HT-29 (cell line): Measurements from ENCODE around the gene MAGI2. TPM values are rescaled to one million over a fixed set of nuclear protein-coding genes. Genes with fewer than 3 reads are reported as not detected.
A peak's percentile ranks its signal among the peaks of the same experiment; 100 is the strongest.

Experiments
- DNase-seq: peaks from one replicate; pipeline ENCODE4 v3.0.0-alpha.2; 2015; ENCODE audit warnings: low spot score
- total RNA-seq: library from RNA; depleted of rRNA; stranded (reverse); fragments of >200 nt; shearing (Covaris generic); gene quantifications from 2 replicates; pipeline ENCODE4 v1.2.3, GENCODE V29; 2014; rRNA removed

MAGI2 gene
- 0.08 and 0.23 TPM in 2 replicates for total RNA-seq

GRCh38 chr7:79453558-79454360 is at the start of gene MAGI2:
TSS of gene MAGI2 (minus strand) at chr7:79453667. CDS start at chr7:79453320, 347 bp downstream.
- no peak for DNase-seq

DNA sequence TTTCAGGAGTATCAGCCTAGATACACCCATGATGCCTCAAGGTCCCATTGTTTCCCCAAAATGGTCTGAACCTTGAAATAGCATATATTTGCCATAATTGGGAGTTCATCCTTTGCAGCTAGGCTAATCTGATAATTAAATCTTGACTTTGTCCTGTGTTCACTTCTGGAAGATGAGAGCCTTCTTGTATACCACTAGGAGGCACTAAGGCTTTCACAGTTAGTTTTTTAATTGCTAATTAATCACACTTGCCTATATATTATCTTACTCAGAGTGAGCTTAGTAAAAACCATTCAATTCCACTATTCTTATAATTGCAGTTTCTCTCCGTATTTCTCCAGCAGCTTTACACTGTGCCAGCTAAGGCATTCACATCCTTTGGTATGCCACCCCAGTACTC is 48.7 kb upstream of the MAGI2 start:
- peak; percentile 25 for DNase-seq

GRCh38 chr7:79500759-79501158 is 47.3 kb upstream of the MAGI2 start:
- DNase-seq = no peak

- DNase-seq = no peak
Observed at GRCh38 chr7:79497728-79498127, 44.3 kb upstream of the MAGI2 start.

GRCh38 chr7:79495544-79496272 is 42.2 kb upstream of the MAGI2 start:
- DNase-seq = no peak

DNA sequence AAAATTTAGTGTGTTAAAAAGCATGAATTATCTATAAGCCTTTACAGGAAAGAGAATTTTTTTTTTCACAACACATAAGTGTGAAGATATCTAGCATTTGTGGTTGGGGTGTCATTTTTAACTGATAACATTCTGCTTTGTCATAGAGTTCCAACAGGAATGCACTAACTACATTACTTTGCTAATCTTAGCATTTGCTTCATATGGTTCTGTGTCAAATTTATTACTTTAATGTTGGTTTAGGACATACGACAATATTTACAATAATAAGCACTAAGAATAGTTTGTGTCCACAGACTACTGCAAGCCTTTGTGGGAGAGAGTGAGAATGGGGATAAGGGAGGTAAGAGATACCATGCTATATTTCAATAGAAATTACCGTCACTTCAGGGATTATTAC is 40.6 kb upstream of the MAGI2 start:
- DNase-seq = no peak

- no peak for DNase-seq
Observed at GRCh38 chr7:79489371-79489770, 35.9 kb upstream of the MAGI2 start.

- DNase-seq = no peak
Observed at GRCh38 chr7:79478386-79478785, 24.9 kb upstream of the MAGI2 start.

GRCh38 chr7:79475455-79475854 is 22.0 kb upstream of the MAGI2 start:
- no peak for DNase-seq

DNA sequence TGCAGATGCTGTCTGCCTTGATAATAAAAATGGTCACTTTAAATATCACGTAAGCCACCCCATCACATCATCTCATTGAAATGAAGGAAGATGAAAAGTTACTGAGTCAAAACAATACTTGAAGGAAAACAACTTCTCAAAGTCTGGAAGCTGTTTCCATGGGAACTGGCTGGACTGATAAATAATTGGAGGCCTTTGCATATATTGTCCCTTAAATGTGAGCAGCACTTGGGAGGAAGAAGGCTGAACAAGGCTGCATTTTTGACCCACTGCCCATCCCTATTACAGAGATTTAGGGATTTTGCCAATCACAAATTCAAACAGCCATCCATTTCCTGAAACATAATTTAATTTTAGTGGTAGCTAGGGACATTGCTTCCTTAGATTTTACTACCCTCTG is 18.2 kb upstream of the MAGI2 start:
- DNase-seq = no peak

- no peak for DNase-seq
Observed at GRCh38 chr7:79471283-79471682, 17.8 kb upstream of the MAGI2 start.

DNA sequence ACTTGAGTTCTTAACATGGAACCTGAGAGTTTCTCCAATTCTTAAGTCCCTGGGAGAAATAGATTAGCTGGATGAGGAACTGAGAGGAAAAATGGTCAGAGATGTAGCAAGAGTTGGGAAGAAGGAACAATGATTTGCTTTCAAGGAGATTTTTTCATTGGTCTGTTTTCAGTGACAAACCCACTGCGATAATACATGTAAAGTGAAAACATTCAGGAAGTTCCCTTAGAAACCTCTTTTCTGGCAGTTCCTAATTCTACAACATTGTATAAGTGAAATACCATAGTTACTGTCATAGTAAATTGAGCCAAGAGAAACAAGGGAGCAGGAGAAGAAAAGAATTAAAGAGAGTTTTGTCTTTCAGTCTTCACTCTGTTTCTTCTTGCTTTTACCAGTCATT is 12.1 kb upstream of the MAGI2 start:
- no peak for DNase-seq

- no peak for DNase-seq
Observed at GRCh38 chr7:79464051-79464450, 10.6 kb upstream of the MAGI2 start.

GRCh38 chr7:79462390-79462789 is 8.9 kb upstream of the MAGI2 start:
- peak; percentile 8 for DNase-seq

- DNase-seq = peak; percentile 67
Observed at GRCh38 chr7:79461660-79462059, 8.2 kb upstream of the MAGI2 start.

- DNase-seq = no peak
Observed at GRCh38 chr7:79459381-79459780, 5.9 kb upstream of the MAGI2 start.

DNA sequence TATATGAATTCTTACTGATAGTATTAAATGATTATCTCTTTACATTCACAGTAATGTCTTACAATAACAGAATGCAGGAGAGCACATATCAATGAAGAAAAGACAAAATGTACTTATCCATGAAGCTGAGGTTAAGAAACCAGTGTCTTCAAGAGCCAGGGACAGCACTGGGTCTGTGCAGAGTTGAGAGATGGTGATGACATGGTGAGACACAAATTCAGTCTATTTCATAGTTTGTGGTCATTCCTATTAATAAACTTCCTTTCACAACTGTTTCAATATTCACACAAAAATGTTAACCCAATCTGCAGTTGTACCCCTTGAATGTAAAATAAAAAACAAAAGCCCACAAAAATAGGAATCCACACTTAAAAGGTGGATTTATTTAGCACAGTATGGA is 5.3 kb upstream of the MAGI2 start:
- no peak for DNase-seq

- DNase-seq = no peak
Observed at GRCh38 chr7:79455173-79455790, 1.8 kb upstream of the MAGI2 start.

- no peak for DNase-seq
Observed at GRCh38 chr7:79454361-79454960, 994 bp upstream of the MAGI2 start.

- DNase-seq = no peak
Observed at GRCh38 chr7:79453266-79453557, 255 bp downstream of the MAGI2 start.

DNA sequence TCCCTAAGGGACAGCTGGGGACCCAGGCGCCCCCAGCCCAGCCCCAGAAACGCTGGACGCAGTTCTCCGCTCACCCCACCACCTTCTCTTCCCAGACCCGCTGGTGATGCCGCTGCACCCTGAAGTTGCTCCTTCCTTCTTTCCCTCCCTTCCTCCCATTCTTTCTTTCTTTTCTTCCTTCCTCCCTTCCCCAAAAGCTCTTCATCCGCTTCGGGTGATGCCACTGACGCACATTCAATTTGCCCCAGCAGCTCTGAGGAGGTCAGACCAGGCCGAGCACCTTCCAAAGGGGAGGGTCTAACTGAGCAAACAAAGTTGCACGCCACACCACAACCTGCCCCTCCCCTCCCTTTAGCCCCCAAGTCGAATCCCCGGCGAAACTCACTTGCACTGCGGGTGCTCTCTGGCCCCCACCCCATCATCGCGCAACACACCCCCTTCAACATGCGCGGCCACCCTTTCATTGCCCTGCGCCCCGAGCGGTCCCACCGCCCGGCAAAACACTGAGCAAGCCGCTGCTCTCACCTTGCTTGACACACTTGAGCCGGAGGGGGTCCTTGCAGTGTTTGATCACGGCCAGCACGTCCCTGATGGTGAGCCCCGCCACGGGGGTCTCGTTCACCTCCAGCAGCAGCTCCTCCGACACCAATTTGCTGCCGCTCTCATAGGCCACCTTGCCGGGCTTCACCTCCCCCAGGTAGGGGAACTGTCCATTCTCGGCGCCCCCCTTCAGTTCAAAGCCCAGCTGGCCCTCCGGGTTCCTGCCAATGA is 787 bp downstream of the MAGI2 start:
- DNase-seq = no peak
